A673 (cell line): ENCODE measurements around the gene NTNG2.

Experiments
- CTCF ChIP-seq: fragments of 300-800, 200-600 bp; sonication (generic); conservative IDR thresholded peaks from 2 replicates; pipeline ENCODE4 v1.5.1; 2017; ENCODE audit warnings: low read depth, mild to moderate bottlenecking, antibody characterized with exemption, low read length, moderate library complexity, mixed read lengths
- EZH2 ChIP-seq: fragments of 200-600 bp; sonication (generic); IDR thresholded peaks from 2 replicates; pipeline ENCODE4 v1.6.1; 2017; ENCODE audit warnings: borderline replicate concordance, low read depth, mild to moderate bottlenecking, mixed read lengths, antibody characterized with exemption, low read length; ENCODE audit not compliant: poor library complexity, severe bottlenecking

GRCh38 chr9:132166599-132166998 lies 4.7 kb downstream of the NTNG2 start:
- TF ChIP-seq CTCF, result peak; percentile 42; the same call in 1 of the 2 replicates
- TF ChIP-seq EZH2, result no peak
